Left ventricle myocardium inferior (tissue), 1 donor: Measurements from ENCODE around the gene GPC5. TPM values are rescaled to one million over a fixed set of nuclear protein-coding genes. Genes with fewer than 3 reads are reported as not detected.
"Not testable (repeated sequence)": the region's sequence is repeated elsewhere in the genome, so short reads cannot be mapped to it uniquely, and the experiment has no call there.

Experiments used
- DNase-seq: peaks from one replicate; pipeline ENCODE4 v3.0.0-alpha.2; 2020
- H3K27ac ChIP-seq: fragments of 200-600 bp; replicated peaks from 2 replicates; pipeline ENCODE4 v1.8.0; 2021
- H3K27me3 ChIP-seq: fragments of 200-600 bp; 2 replicates; pipeline ENCODE4 v1.8.0; 2021; ENCODE audit warnings: low read depth
- H3K36me3 ChIP-seq: fragments of 200-600 bp; 2 replicates; pipeline ENCODE4 v1.8.0; 2021
- H3K4me1 ChIP-seq: fragments of 200-600 bp; 2 replicates; pipeline ENCODE4 v1.8.0; 2021
- H3K4me3 ChIP-seq: fragments of 200-600 bp; 2 replicates; pipeline ENCODE4 v1.8.0; 2021; ENCODE audit warnings: mild to moderate bottlenecking, moderate library complexity
- H3K9me3 ChIP-seq: fragments of 200-600 bp; replicated peaks from 2 replicates; pipeline ENCODE4 v1.8.0; 2021
- intact Hi-C: fragments of 100-400 bp; cut with micrococcal nuclease; formaldehyde crosslinking; loops from one replicate; pipeline ENCODE4 v1.11.0; 2022
- total RNA-seq: library from RNA; stranded (reverse); fragmentation: NEBNext Ultra II Directional; extraction: Animal tissue kit (Norgen Biotek cat#: 25700); gene quantifications from one replicate; pipeline ENCODE4 v1.2.1, GENCODE V29; 2021
- TF ChIP-seq, protein P1 (sequence below): fragments of 200-600 bp; IDR thresholded peaks from 2 replicates; pipeline ENCODE4 v1.8.0; 2021; ENCODE audit warnings: antibody characterized with exemption, mild to moderate bottlenecking, borderline replicate concordance
- donor health status: DM: no; HTN: yes; CAD: no; lungs with severe emphysema.

The GPC5 gene
- total RNA-seq, 1 donor from 2014 or later, result 1.5 TPM

DNA sequence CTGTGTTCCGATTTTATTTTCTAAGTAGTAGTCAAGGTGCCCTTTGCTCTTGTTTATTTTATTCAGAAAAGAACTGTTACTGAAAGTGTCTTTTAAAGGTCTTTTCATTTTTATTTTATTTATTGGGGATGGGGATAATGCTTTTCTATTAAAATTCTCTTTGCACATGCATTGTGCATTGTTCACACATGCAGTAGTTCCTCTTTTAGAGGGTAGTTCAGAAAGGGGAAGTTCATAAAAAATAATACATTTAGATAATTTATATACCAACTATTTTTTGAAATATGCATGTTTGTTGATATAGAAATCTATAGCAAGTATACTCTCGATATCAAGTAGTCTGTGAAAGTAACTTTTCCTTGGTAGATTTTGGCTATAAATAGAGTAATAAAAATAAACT is 3.5 kb downstream of the GPC5 start:
- TF ChIP-seq, protein P1, sequence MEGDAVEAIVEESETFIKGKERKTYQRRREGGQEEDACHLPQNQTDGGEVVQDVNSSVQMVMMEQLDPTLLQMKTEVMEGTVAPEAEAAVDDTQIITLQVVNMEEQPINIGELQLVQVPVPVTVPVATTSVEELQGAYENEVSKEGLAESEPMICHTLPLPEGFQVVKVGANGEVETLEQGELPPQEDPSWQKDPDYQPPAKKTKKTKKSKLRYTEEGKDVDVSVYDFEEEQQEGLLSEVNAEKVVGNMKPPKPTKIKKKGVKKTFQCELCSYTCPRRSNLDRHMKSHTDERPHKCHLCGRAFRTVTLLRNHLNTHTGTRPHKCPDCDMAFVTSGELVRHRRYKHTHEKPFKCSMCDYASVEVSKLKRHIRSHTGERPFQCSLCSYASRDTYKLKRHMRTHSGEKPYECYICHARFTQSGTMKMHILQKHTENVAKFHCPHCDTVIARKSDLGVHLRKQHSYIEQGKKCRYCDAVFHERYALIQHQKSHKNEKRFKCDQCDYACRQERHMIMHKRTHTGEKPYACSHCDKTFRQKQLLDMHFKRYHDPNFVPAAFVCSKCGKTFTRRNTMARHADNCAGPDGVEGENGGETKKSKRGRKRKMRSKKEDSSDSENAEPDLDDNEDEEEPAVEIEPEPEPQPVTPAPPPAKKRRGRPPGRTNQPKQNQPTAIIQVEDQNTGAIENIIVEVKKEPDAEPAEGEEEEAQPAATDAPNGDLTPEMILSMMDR, result no peak
- Histone ChIP-seq H3K27ac (no peak overlapping the region), H3K27me3 (peaks cover 33% of the 10 kb centered on the region), H3K4me1 (peaks cover 19% of the 10 kb centered on the region), H3K9me3 (no peaks in the 10 kb centered on the region), H3K36me3 (no peaks in the 10 kb centered on the region), H3K4me3 (no peak overlapping the region)
- intact Hi-C loops, result no loop called here
- DNase-seq, result no peak

DNA sequence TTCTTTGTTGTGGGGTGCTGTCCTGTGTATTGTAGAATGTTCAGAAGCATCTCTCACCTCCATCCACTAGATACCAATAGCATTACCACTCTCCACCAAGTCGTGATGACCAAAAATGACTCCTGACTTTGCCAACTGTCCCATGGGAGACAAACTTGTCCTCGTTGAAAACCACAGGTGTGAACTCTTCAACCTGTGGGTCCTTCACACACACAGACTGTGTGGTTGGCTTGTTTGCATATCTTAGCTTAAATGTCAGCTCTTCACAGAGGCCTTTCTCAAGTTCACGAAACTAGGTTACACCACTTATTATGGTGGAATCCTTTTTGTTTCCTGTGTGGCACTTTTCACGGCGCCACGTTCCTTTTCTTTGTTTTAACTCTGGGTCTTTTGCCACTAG is 6.8 kb downstream of the GPC5 start:
- intact Hi-C loops, result no loop called here
- Histone ChIP-seq H3K4me3 (no peak overlapping the region), H3K9me3 (no peaks in the 10 kb centered on the region), H3K27ac (no peak overlapping the region), H3K4me1 (no peaks in the 10 kb centered on the region), H3K36me3 (no peaks in the 10 kb centered on the region), H3K27me3 (peaks cover 10% of the 10 kb centered on the region)
- DNase-seq, result no peak
- TF ChIP-seq, protein P1, result no peak

DNA sequence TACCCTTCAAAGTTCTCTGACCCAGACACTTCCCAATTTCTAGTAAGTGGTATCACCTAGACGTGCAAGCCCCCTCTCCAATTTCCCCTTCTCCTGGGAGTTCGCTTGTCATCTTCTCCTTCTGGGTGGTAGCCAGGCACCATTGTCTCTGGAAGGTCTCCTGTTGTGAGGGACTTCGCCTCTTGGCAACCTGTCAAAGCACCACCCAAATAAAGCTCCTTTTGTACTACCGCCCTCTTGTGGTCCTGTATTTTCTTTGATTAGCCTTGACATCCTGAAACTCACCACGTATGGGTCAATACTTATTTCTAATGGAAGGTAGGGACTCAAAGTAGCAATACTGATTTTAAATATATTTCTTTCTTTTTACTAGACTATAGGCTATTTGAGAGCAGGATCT is 8.2 kb downstream of the GPC5 start:
- Histone ChIP-seq H3K36me3 (no peaks in the 10 kb centered on the region), H3K9me3 (no peaks in the 10 kb centered on the region), H3K27me3 (peaks cover 16% of the 10 kb centered on the region), H3K27ac (no peak overlapping the region), H3K4me1 (no peaks in the 10 kb centered on the region), H3K4me3 (no peak overlapping the region)
- intact Hi-C loops, result no loop called here
- DNase-seq, result no peak
- TF ChIP-seq, protein P1, result peak; percentile 49

DNA sequence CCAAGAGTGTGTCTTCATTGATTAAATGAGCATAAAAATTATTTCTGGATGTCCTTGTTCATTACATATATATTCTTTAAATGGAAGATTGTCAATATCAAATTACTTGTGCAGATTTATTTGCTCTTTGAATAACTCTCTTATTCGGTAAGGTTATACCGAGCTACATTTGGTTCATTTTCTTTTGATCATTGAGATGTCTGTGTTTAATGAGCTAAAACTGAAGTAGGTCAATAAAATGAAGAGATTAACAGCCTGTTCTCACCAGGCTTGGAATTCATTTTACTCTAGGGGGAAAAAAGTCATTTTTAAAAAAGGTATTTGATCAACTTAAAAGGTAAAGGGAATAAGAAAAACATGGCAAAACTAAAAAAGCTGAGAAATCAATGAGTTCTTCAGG is 10.6 kb downstream of the GPC5 start:
- H3K4me1 ChIP-seq, result no peaks in the 10 kb centered on the region
- H3K27me3 ChIP-seq, result peaks cover 16% of the 10 kb centered on the region
- no peak overlapping the region for H3K4me3 ChIP-seq
- no peak for DNase-seq
- no peaks in the 10 kb centered on the region for H3K9me3 ChIP-seq
- TF ChIP-seq, protein P1, result no peak
- H3K36me3 ChIP-seq, result no peaks in the 10 kb centered on the region
- intact Hi-C loops, result no loop called here
- H3K27ac ChIP-seq, result no peak overlapping the region

DNA sequence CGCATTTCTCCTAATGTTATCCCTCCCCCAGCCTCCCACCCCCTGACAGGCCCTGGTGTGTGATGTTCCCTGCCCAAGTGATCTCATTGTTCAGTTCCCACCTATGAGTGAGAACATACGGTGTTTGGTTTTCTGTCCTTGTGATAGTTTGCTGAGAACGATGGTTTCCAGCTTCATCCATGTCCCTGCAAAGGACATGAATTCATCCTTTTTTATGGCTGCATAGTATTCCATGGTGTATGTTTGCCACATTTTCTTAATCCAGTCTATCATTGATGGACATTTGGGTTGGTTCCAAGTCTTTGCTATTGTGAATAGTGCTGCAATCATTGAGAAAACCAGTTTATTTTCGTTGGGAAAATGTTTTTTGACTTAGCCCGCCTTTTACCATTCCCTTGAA is 18.2 kb downstream of the GPC5 start:
- H3K4me3 ChIP-seq, H3K27ac ChIP-seq, H3K36me3 ChIP-seq, H3K27me3 ChIP-seq, intact Hi-C loops, H3K4me1 ChIP-seq, DNase-seq, H3K9me3 ChIP-seq: not testable (repeated sequence)

GRCh38 chr13:91417660-91418325 is 19.4 kb downstream of the GPC5 start:
- no peaks in the 10 kb centered on the region for H3K27me3 ChIP-seq
- TF ChIP-seq, protein P1, result no peak
- H3K4me1 ChIP-seq, result no peaks in the 10 kb centered on the region
- intact Hi-C loops, result no loop called here
- H3K27ac ChIP-seq, result no peak overlapping the region
- DNase-seq, result no peak
- no peaks in the 10 kb centered on the region for H3K36me3 ChIP-seq
- no peak overlapping the region for H3K4me3 ChIP-seq
- H3K9me3 ChIP-seq, result no peaks in the 10 kb centered on the region
